HUES6 (cell line): ENCODE measurements around the gene ITPK1.
"Not testable (repeated sequence)": the region's sequence is repeated elsewhere in the genome, so short reads cannot be mapped to it uniquely, and the experiment has no call there.

Source experiments
- H3K27ac ChIP-seq: 2 replicates; pipeline ENCODE4 v1.7.0; 2013; ENCODE audit warnings: low read depth, mild to moderate bottlenecking, low read length, inconsistent platforms
- H3K27me3 ChIP-seq: 2 replicates; pipeline ENCODE4 v1.6.1; 2013; ENCODE audit warnings: low read length; ENCODE audit not compliant: control insufficient read depth, insufficient read depth
- H3K36me3 ChIP-seq: 2 replicates; pipeline ENCODE4 v1.6.1; 2013; ENCODE audit warnings: low read length; ENCODE audit not compliant: control insufficient read depth, insufficient read depth
- H3K4me1 ChIP-seq: 2 replicates; pipeline ENCODE4 v1.6.1; 2013; ENCODE audit warnings: low read length; ENCODE audit not compliant: control insufficient read depth, insufficient read depth
- H3K4me3 ChIP-seq: 2 replicates; pipeline ENCODE4 v1.5.1; 2013; ENCODE audit warnings: low read depth, low read length
- H3K9ac ChIP-seq: one replicate; pipeline ENCODE4 v1.6.1; 2013; ENCODE audit warnings: mild to moderate bottlenecking, low read length
- H3K9me3 ChIP-seq: 2 replicates; pipeline ENCODE4 v1.6.1; 2013; ENCODE audit warnings: low read depth, low read length; ENCODE audit not compliant: control insufficient read depth, insufficient read depth

The ITPK1 gene

DNA sequence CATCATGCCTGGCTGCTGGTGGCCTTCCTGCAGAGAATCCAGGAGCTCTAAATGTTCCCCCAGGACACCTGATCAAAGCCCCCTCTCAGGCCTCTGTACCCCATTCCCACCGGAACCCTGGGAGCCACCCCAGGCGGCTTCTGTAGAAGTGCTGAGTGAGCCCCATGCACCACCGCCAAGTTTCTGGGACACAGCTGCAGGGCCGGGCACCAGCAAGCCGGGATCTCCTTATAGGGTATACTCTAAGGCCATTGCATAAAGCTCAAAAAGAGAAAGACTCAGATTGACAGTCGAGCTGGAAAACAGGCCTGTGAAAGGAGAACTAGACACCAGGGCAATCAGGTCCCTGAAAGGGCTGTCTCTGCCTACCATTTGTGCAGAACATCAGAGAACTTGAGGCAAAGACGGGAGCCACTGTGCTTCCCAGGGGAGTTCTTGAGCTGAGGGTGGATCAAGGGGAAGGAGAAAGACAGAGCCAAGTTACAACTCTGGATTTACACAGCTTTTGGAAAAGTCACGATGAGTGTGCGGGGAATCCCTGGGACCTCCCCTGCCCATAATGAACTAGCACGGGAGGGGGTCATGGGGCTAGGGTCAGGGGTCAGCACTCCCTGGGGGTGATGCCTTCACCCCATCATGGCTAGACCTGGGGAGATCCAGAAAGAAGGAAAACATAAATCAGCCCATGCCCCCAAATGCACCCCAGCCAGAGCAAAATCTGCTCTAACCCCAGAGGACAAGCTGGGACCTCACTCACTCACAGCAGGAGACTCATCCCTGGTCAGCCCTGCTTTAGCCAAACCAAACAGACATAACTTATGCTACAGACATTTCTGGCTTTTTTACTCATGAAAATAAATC, 51.1 kb downstream of the ITPK1 start:
- H3K9me3 ChIP-seq: no peaks in the 10 kb centered on the region
- H3K27me3 ChIP-seq: no peaks in the 10 kb centered on the region
- H3K9ac ChIP-seq: no peak overlapping the region
- peaks cover 11% of the 10 kb centered on the region for H3K4me1 ChIP-seq
- no peak overlapping the region for H3K27ac ChIP-seq
- H3K4me3 ChIP-seq: no peak overlapping the region
- H3K36me3 ChIP-seq: no peaks in the 10 kb centered on the region

GRCh38 chr14:93063393-93063792, 52.3 kb downstream of the ITPK1 start:
- H3K27me3 ChIP-seq: no peaks in the 10 kb centered on the region
- peaks cover 11% of the 10 kb centered on the region for H3K4me1 ChIP-seq
- H3K4me3 ChIP-seq: no peak overlapping the region
- H3K9me3 ChIP-seq: no peaks in the 10 kb centered on the region
- no peak overlapping the region for H3K27ac ChIP-seq
- H3K9ac ChIP-seq: no peak overlapping the region
- H3K36me3 ChIP-seq: no peaks in the 10 kb centered on the region

GRCh38 chr14:93062890-93063289, 52.8 kb downstream of the ITPK1 start:
- no peaks in the 10 kb centered on the region for H3K36me3 ChIP-seq
- H3K27ac ChIP-seq: no peak overlapping the region; the same call in 1 of the 2 replicates
- H3K9me3 ChIP-seq: no peaks in the 10 kb centered on the region
- no peak overlapping the region for H3K9ac ChIP-seq
- no peaks in the 10 kb centered on the region for H3K27me3 ChIP-seq
- peaks cover 11% of the 10 kb centered on the region for H3K4me1 ChIP-seq
- no peak overlapping the region for H3K4me3 ChIP-seq

DNA sequence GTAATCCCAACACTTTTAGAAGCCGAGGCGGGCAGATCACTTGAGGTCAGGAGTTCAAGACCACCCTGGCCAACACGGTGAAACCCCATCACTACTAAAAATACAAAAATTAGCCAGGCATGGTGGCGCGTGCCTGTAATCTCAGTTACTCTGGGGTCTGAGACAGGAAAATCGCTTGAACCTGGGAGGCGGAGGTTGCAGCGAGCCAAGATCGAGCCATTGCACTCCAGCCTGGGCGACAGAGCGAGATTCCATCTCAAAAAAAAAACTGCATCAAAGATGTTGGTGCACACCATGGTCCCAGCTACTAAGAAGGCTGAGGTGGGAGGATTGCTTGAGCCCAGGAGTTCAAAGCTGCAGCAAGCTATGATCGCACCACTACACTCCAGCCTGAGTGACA, 53.7 kb downstream of the ITPK1 start:
- not testable (repeated sequence) for H3K27me3 ChIP-seq, H3K4me3 ChIP-seq, H3K9me3 ChIP-seq, H3K36me3 ChIP-seq, H3K27ac ChIP-seq, H3K9ac ChIP-seq
- H3K4me1 ChIP-seq: peaks cover 19% of the 10 kb centered on the region

- no peak overlapping the region for H3K4me3 ChIP-seq
- no peak overlapping the region for H3K9ac ChIP-seq
- H3K27me3 ChIP-seq: no peaks in the 10 kb centered on the region
- no peaks in the 10 kb centered on the region for H3K36me3 ChIP-seq
- H3K9me3 ChIP-seq: no peaks in the 10 kb centered on the region
- H3K27ac ChIP-seq: no peak overlapping the region
- H3K4me1 ChIP-seq: peaks cover 22% of the 10 kb centered on the region
Measured at GRCh38 chr14:93061380-93062012, 54.2 kb downstream of the ITPK1 start.

DNA sequence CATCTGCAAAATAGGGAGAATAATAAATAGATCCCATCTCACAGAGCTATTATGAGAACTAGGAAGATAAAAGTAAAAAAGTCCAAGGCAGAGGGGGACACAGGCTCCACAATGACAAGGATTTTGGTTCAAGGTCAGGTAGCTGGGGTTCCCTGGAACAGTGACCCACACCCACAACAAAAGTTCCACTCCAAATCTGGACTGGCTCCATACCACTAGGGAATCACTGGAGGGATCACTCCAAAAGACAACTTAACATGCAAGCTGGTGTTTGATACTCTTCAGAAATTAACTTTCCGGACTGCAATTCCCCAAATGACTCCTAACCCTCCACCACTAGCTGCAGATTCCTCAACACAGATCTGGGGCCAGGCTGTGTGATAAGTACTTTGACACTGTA, 54.9 kb downstream of the ITPK1 start:
- Histone ChIP-seq H3K27me3 (no peaks in the 10 kb centered on the region), H3K4me1 (peaks cover 22% of the 10 kb centered on the region), H3K27ac (no peak overlapping the region)

GRCh38 chr14:93059917-93060545, 55.7 kb downstream of the ITPK1 start:
- peak overlapping the region; percentile 5 for H3K9ac ChIP-seq
- H3K36me3 ChIP-seq: no peaks in the 10 kb centered on the region
- H3K9me3 ChIP-seq: no peaks in the 10 kb centered on the region
- H3K27ac ChIP-seq: 0 out of 2 replicates have a peak overlapping the region, but pooled peaks have one; percentile 3
- H3K27me3 ChIP-seq: no peaks in the 10 kb centered on the region
- H3K4me1 ChIP-seq: peaks cover 22% of the 10 kb centered on the region
- H3K4me3 ChIP-seq: no peak overlapping the region

More for the DNA sequence above, 54.9 kb downstream of the ITPK1 start:
- no peaks in the 10 kb centered on the region for H3K36me3 ChIP-seq
- H3K4me3 ChIP-seq: no peak overlapping the region
- no peaks in the 10 kb centered on the region for H3K9me3 ChIP-seq
- no peak overlapping the region for H3K9ac ChIP-seq

DNA sequence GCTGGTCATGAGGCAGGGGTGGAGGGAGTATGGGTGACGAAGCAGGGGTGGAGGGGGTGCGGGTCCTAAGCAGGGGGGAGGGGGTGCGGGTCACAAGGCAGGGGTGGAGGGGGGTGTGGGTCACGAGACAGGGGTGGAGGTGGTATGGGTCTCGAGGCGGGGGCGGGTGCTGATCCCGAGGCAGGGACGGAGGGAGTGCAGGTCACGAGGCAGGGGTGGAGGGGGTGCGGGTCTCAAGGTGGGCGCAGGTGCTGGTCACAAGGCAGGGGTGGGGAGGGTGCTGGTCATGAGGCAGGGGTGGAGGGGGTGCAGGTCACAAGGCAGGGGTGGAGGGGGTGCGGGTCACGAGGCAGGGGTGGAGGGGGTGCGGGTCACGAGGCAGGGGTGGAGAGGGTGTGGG, 56.5 kb downstream of the ITPK1 start:
- Histone ChIP-seq H3K9me3 (no peaks in the 10 kb centered on the region), H3K36me3 (no peaks in the 10 kb centered on the region), H3K9ac (no peak overlapping the region), H3K27ac (no peak overlapping the region), H3K4me3 (no peak overlapping the region), H3K27me3 (no peaks in the 10 kb centered on the region), H3K4me1 (peaks cover 18% of the 10 kb centered on the region)

DNA sequence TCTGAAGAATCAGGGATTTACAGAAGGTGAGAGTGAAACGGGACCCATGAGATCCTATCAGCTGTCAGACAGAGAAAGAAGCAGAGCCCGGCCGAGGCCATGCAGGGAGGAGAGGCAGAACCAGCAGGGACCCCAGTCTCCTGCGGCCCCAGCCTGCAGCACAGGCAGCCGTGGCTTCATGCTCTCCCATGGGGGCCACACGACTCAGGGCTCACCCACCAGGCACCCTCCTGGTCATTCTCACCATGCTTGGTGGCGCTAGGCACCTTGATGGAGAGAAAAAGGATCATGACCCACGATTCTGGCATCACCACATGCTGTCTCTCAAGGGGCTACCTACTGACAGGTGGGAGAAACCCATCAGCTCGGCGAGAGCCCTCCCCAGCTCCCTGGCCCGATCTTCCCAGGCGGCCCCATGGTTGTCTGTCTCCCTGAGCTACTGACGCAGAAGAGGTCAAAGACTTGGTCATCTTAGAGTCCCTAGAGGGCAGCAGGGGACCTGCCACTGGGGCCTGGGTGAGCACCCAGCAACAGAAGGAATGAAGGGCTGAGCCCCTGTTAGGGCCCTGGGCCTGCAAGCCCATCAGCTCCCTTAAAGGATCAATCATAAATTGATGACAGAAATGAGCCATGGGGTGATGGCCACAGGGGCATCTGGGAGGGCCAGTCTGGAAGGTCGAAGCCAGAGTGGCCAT, 58.0 kb downstream of the ITPK1 start:
- no peaks in the 10 kb centered on the region for H3K36me3 ChIP-seq
- no peak overlapping the region for H3K9ac ChIP-seq
- H3K9me3 ChIP-seq: no peaks in the 10 kb centered on the region
- no peak overlapping the region for H3K27ac ChIP-seq
- H3K4me1 ChIP-seq: peaks cover 27% of the 10 kb centered on the region
- no peak overlapping the region for H3K4me3 ChIP-seq
- H3K27me3 ChIP-seq: no peaks in the 10 kb centered on the region

- Histone ChIP-seq H3K9me3 (no peaks in the 10 kb centered on the region), H3K36me3 (no peaks in the 10 kb centered on the region), H3K4me1 (peaks cover 34% of the 10 kb centered on the region), H3K4me3 (no peak overlapping the region), H3K9ac (no peak overlapping the region), H3K27me3 (no peaks in the 10 kb centered on the region), H3K27ac (no peak overlapping the region)
Measured at GRCh38 chr14:93056840-93057585, 58.7 kb downstream of the ITPK1 start.
